ENCODE measurements around the gene PRSS53. TPM values are rescaled to one million over a fixed set of nuclear protein-coding genes. Genes with fewer than 3 reads are reported as not detected.

Gene PRSS53
- total and polyA plus RNA-seq, 10 of the 15 experiments (the other 5 are each of a cell fraction or from before 2014, with no cell fraction given): 0.35 to 3.4 (median 0.88) TPM; not detected in 2

GRCh38 chr16:31083556-31083955, 5.2 kb downstream of the PRSS53 start:
- Histone ChIP-seq H3K79me2 (ENCODE audit: control insufficient read depth, insufficient read depth, low read length) (no peaks in the 10 kb centered on the region), H3K27me3 (replicated peaks in 1 of 2; ENCODE audit: control insufficient read depth in 2 of 2, insufficient read depth in 2 of 2, low read length in 1 of 2) (no peaks in the 10 kb centered on the region), H3K36me3 (ENCODE audit: control insufficient read depth in 2 of 2, insufficient read depth in 2 of 2, low read length in 1 of 2) (peaks cover 0 to 6% of the 10 kb centered on the region in 2 experiments; a peak in 3 of 4 replicates), H4K20me1 (ENCODE audit: control insufficient read depth, insufficient read depth) (no peaks in the 10 kb centered on the region; the same call in 1 of the 2 replicates), H3K27ac (ENCODE audit: control insufficient read depth, insufficient read depth) (no peak overlapping the region), H3K4me2 (ENCODE audit: control insufficient read depth, insufficient read depth) (no peak overlapping the region), H3K9me3 (replicated peaks; ENCODE audit: control insufficient read depth, insufficient read depth, low read length) (no peaks in the 10 kb centered on the region), H3K4me3 (no peak overlapping the region), H3K4me1 (ENCODE audit: control insufficient read depth, insufficient read depth, low read length) (no peaks in the 10 kb centered on the region), H2AFZ (ENCODE audit: control insufficient read depth, low read depth, low read length) (no peak overlapping the region), H3K9ac (ENCODE audit: control insufficient read depth, insufficient read depth, low read length) (no peak overlapping the region)
- no TSS peak for BruUV-seq (replicated peaks)
- no peak for TF ChIP-seq HDGF (IDR thresholded peaks at IDR 0.05)
- no peak for TF ChIP-seq IRF4 (IDR thresholded peaks at IDR 0.05; ENCODE audit: low read depth, low read length)
- no peak for TF ChIP-seq CREM (IDR thresholded peaks at IDR 0.05; ENCODE audit: low read depth)
- TF ChIP-seq EZH2 (IDR thresholded peaks at IDR 0.05; ENCODE audit: borderline replicate concordance, control insufficient read depth, low read depth, low read length): no peak
- FAIRE-seq (no peak), ATAC-seq (no peak), DNase-seq (ENCODE audit: low read depth, low spot score) (no peak)
- ChIA-PET RAD21 (ENCODE audit: unreplicated experiment) (no interaction called here), CTCF (interaction anchor here (1.3 kb wide), 1 partner anchor 58 kb away, joined by 3 read pairs; no protein-coding TSS in a partner anchor), SMC1A (ENCODE audit: uncharacterized antibody, unreplicated experiment) (no interaction called here), POLR2A (no interaction called here)
- intact Hi-C loops (cut with micrococcal nuclease; ENCODE audit: unreplicated experiment) (no loop called here), in situ Hi-C loops (cut with MboI) (no loop called here)
- WGBS (ENCODE audit: insufficient coverage, insufficient replicate concordance, low lambda C conversion rate, missing lambda C conversion rate): 100% methylated on average over 2 of the region's 5 CpGs

DNA sequence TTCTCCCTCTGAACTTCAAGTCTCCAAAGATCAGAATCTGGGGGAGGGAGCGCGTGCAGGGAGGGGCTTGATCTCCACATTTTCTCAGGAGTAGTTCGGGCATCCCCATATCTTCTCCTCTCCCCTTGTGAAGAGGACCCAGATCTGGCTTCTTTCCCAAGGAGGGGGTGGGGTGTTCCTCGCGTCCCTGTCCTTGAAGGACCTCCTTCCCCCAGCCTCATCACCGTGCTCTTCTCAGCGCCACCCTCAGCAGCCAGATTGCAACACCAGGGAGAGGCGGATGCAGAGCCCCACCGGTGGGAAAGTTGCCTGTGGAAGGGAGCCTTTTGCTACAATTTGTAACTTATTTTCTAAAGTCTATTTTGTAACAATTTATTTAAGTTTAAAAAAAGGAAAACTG, 5.7 kb downstream of the PRSS53 start:
- ChIA-PET RAD21 (ENCODE audit: unreplicated experiment) (no interaction called here), POLR2A (no interaction called here), SMC1A (ENCODE audit: uncharacterized antibody, unreplicated experiment) (no interaction called here), CTCF (interaction anchor here (1.3 kb wide), 1 partner anchor 59 kb away, joined by 3 read pairs; no protein-coding TSS in a partner anchor)
- Histone ChIP-seq H4K20me1 (ENCODE audit: control insufficient read depth, insufficient read depth) (no peaks in the 10 kb centered on the region; the same call in 1 of the 2 replicates), H3K9ac (ENCODE audit: control insufficient read depth, insufficient read depth, low read length) (no peak overlapping the region), H3K79me2 (ENCODE audit: control insufficient read depth, insufficient read depth, low read length) (no peaks in the 10 kb centered on the region; the same call in 1 of the 2 replicates), H3K4me3 (no peak overlapping the region), H3K27me3 (replicated peaks in 1 of 2; ENCODE audit: control insufficient read depth in 2 of 2, insufficient read depth in 2 of 2, low read length in 1 of 2) (no peaks in the 10 kb centered on the region), H3K27ac (ENCODE audit: control insufficient read depth, insufficient read depth) (no peak overlapping the region), H3K36me3 (ENCODE audit: control insufficient read depth in 2 of 2, insufficient read depth in 2 of 2, low read length in 1 of 2) (peaks cover 0 to 7% of the 10 kb centered on the region in 2 experiments; a peak in 3 of 4 replicates), H3K9me3 (replicated peaks; ENCODE audit: control insufficient read depth, insufficient read depth, low read length) (no peaks in the 10 kb centered on the region), H3K4me1 (ENCODE audit: control insufficient read depth, insufficient read depth, low read length) (no peaks in the 10 kb centered on the region), H2AFZ (ENCODE audit: control insufficient read depth, low read depth, low read length) (no peak overlapping the region), H3K4me2 (ENCODE audit: control insufficient read depth, insufficient read depth) (no peak overlapping the region)
- 91% methylated on average over 9 of the region's 9 CpGs for WGBS (ENCODE audit: insufficient coverage, insufficient replicate concordance, low lambda C conversion rate, missing lambda C conversion rate)
- no peak for ATAC-seq
- DNase-seq (ENCODE audit: low read depth, low spot score): no peak
- no peak for FAIRE-seq
- BruUV-seq (replicated peaks): no TSS peak
- in situ Hi-C loops (cut with MboI): no loop called here
- intact Hi-C loops (cut with micrococcal nuclease; ENCODE audit: unreplicated experiment): no loop called here
- TF ChIP-seq ETV6 (conservative IDR thresholded peaks at IDR 0.05 in 1 of 2, IDR thresholded peaks at IDR 0.05 in 1 of 2; ENCODE audit: borderline replicate concordance in 1 of 2, low read depth in 1 of 2): no peak
- no peak for TF ChIP-seq ZBTB40 (IDR thresholded peaks at IDR 0.05; ENCODE audit: borderline replicate concordance)
- no peak for TF ChIP-seq EED (IDR thresholded peaks at IDR 0.05; ENCODE audit: low read depth)
- no peak for TF ChIP-seq NFYA (IDR thresholded peaks at IDR 0.05; ENCODE audit: borderline replicate concordance, low read depth, low read length)
- no peak for TF ChIP-seq ATF7 (IDR thresholded peaks at IDR 0.05; ENCODE audit: low read depth)
- TF ChIP-seq ZNF622 (IDR thresholded peaks at IDR 0.05): no peak
- no peak for TF ChIP-seq IRF4 (IDR thresholded peaks at IDR 0.05; ENCODE audit: low read depth, low read length)
- TF ChIP-seq BMI1 (IDR thresholded peaks at IDR 0.05; ENCODE audit: borderline replicate concordance): no peak
- no peak for TF ChIP-seq RBBP5 (conservative IDR thresholded peaks at IDR 0.05)
- no peak for TF ChIP-seq TAF1 (IDR thresholded peaks at IDR 0.05; ENCODE audit: borderline replicate concordance, low read depth, low read length)
- TF ChIP-seq NFYB (IDR thresholded peaks at IDR 0.05; ENCODE audit: insufficient read depth, low read depth, low read length): no peak

All from GM12878 (cell line).